HTERT RPE-1 (cell line): ENCODE results near the gene SULT1B1.

Source experiments
- in situ Hi-C: fragments of 300-500 bp; cut with MboI; formaldehyde crosslinking; loops from 4 replicates; pipeline ENCODE4 v1.14.3; 2020; ENCODE audit warnings: low sequenced_read_pairs

The SULT1B1 gene

DNA sequence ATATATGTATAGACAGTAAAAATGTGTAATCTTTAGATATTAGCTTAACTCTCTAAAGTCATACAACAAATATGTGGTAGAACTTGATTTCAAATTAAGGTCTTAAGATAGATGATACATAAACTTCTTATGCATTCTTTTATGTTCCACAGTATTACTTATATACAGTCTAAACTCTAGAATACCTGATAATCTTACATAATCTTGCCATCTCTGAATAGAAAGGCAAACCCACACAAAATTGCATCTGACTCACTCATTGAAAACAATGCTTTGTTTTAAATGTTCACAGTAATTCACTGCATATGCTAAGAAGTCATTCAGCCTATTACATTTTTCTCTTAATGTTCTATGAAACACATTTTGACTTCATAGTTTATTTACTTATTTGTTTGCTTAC lies 10.1 kb downstream of the SULT1B1 start:
- in situ Hi-C loops: no loop called here

DNA sequence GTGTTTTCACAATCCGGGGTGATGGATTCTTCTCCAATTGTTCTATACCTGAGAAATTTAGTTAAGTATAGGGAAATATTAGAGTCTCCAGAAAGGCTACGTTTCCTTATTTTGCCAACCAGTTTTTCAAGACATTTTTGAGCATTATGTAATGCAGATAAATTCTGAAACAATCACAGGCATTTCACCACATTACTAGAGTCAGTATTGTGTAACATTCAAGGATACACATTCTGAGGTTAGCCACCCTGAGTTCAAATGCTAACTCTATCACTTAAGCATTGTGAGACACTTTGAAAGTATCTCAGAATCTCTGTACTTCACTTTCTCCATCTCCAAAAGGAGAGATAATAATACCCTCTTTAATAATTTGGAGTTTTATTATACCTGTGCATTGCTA lies 10.6 kb downstream of the SULT1B1 start:
- in situ Hi-C loops: no loop called here

DNA sequence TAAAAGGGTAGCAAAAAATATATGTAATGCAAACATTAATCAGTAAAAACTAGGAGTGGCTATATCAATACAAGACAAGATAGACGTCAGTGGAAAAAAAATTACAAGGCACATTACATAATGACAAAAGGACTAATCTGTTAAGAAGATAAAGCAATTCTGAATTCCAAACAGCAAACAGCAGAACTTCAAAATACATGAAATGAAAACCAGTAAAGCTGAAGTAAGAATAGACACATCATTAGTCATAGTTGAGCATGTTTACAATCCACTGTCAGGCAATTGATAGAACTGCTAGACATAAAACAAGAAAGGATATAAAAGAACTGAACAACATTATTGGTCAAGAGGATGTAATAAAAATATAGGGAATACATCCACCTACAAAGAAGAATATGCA lies 12.2 kb downstream of the SULT1B1 start:
- in situ Hi-C loops: no loop called here

DNA sequence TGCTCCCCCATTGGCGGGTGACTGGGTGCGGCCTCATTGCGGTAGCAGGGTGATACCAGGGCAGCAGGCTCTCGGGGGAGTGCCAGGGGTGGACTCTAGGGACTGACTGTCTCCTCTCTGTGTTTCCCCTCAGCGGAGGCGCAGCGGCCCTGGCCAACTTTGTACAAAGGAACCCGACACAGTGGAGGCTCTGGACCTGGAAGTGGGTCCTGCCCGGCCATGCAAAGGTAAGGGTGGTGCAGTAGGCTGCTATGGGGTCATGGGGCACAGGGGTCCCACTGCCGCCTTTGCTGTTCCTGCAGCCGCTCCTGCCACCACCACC lies 16.3 kb downstream of the SULT1B1 start:
- in situ Hi-C loops: no loop called here

DNA sequence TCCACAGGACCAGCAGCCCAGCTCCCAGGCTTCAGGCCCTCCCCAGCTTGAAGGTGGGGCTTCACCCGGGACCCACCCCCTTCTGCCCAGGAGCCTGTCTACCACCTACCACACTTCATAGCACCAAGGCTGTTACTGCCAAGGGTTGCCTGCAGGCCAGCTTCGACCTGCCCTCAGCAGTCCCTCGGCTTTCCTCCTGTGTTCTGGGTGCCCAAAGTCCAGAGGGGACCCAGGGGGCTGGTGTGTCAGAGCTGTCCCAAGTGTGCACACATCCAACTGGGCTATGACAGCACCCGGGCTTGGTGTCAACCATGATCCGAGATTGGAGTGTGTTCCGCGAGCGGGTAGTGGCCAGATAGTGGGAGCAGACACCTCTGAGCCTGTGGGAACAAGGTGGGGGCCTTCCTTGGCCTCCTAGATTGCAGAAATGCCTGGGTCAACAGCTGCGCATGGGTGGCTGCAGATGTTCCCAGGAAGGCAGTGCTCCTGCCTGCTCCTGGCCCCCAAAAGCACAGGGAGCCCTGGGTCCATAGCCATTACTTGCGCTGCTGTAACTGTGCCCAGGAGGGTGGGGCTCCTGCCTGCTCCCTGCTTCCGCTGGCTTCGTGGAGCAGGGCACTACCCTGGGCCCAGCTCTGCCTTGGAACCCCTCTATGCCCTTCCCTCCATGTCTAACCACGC lies 16.8 kb downstream of the SULT1B1 start:
- in situ Hi-C loops: no loop called here

DNA sequence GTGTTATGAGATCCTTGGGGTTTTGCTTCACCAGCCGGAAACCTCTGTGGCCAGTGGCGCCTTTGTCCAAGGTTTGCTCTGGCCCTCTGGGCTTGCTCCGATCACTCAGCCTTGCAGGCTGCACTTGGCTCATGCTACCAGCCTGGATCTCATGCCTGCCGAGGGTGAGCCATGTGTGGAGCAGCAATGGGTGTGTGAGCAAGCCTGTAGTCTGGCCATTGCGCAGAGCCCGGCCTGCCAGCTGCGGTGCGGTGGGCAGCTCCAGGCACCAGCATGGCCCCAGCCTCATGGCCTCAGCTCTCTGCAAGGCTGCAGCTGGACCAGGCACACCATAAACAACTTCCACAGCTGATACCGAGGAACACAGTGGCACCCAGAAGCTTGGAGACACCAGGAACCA lies 17.8 kb downstream of the SULT1B1 start:
- in situ Hi-C loops: no loop called here

DNA sequence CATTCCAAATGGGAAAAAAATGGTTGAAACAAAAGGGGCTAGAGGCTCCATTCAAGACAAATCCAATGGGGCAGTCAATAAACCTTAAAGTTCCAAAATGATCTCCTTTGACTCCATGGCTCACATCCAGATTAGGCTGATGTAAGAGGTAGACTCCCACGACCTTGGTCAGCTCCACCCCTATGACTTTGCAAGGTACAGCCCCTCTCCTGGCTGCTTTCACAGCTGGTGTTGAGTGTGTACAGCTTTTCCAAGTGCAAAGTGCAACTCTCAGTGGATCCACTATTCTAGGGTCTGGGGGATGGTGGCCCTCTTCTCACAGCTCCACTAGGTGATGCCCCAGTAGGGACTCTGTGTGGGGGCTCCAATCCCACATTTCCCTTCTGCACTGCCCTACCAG lies 21.5 kb downstream of the SULT1B1 start:
- in situ Hi-C loops: no loop called here

DNA sequence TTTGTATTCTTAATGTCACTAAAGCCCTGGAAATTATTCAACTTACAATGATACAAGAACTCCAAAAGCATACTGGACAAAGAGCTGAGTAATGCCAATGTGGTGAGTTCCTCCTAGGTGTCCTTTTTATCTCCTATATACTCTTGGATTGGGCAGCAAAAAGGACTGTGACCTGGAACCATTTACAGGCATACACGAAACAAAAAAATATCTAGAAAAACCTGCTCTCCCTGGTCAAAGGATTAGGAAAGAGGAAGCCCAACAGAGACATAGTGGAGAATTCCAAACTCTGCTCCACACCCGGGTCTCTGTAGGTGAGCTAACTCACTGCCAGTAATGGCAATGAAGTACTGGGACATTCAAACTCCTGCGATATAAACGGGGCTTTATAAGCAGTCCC lies 25.3 kb downstream of the SULT1B1 start:
- in situ Hi-C loops: no loop called here

DNA sequence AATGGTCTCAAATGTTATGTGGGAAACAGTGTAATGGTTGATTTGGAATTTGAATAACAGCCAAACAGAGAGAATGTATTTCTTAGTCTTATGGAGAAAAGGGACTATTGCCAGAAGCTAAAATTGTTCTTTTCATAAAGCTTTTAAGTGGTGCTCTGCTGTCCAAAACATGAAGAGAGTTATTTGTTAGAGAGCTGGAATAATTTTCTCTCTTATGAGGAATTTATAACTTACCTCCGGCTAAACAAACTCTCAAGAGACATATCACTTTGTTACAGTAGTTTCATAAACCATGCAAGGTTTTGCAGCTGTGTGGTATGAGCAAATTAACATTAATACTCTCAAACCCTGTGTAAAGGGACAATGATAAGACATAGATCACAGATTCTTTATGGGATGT lies 28.6 kb downstream of the SULT1B1 start:
- in situ Hi-C loops: no loop called here

DNA sequence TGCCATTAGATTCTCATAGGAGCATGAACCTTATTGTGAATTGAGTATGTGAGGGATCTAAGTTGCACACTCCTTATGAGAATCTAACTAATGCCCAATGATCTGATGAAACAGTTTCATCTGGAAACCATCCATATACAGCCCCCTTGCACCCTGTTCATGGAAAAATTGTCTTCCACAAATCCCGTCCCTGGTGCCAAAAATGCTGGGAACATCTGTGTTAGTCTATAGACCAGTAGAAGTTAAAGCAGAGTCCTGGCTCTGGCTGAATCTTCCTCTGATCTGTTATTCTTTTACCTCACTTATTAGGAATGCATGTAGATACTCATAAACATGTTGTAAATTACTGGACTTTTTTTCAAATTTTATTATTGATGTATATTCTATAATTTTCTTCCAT lies 29.2 kb downstream of the SULT1B1 start:
- in situ Hi-C loops: no loop called here

DNA sequence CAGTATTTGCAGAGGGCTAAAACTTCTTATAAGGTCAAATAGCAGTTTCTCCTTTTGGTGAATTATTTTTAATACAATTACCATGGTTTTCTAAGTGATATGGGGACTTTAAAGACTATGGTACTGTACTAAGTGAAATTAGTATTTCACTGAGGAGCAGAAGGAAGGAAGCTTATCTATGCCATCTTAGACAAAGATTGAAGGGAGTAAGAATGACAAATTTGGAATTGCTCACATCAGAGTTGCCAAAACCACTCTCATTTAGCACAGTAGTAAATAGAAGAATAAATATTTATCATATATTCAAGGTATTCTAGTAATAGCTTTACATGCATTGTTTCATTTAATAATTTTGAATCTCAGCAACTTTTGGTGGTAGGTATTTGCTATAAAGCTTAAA lies 30.4 kb downstream of the SULT1B1 start:
- in situ Hi-C loops: no loop called here

DNA sequence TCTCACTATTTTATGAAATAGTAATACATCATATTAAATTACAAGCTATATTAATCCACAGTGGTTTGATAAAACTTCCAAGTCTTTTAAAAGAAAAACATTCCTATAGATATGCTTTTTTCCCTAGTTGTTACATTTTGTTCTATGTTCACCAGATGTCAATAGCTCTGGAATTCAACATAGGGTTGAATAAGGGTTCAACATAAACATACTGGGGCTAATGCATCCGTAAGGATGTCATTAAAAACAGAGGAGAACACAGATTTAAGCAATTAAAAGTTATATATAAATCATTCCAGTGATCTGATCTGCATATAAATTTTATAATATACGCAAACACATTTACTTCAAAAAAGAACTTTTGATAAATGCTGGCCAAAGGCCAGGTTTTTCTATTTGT lies 32.5 kb downstream of the SULT1B1 start:
- in situ Hi-C loops: no loop called here

DNA sequence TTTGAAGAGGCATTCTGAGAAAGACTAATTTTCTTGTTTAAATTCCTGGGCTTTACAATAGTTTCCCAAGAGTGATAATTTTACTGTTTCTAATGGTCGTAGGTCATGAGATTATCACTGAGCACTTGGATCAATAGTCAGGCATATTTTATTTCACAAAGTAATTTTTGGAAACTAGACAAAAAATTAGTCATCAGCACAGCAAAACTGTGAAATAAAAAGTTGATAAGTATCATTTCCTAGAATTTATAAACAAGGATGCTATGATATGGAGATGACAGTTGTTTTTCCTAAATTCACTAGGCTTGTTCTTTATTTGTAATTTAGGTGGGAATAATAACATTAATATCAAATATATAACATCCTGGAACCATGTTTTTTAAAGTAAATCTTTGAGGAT lies 33.0 kb downstream of the SULT1B1 start:
- in situ Hi-C loops: no loop called here

DNA sequence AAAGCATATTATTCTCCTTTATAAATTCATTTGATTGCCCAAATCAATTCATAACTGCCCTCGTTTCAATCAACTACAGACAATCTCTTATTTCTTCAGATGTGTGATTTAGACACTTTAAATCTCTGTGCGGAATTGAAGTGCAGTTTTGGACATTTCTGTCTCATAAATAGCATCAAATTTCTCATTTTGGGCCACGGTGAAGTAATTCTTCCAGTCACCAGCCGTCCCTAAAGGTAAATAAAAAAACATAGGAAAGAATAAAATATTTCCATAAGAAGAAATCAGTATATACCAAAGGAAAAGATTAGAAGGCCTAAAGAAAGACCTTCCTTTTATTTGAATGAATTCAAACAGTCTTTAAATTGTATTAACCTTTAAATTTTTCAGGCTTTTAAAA lies 33.4 kb downstream of the SULT1B1 start:
- in situ Hi-C loops: no loop called here

DNA sequence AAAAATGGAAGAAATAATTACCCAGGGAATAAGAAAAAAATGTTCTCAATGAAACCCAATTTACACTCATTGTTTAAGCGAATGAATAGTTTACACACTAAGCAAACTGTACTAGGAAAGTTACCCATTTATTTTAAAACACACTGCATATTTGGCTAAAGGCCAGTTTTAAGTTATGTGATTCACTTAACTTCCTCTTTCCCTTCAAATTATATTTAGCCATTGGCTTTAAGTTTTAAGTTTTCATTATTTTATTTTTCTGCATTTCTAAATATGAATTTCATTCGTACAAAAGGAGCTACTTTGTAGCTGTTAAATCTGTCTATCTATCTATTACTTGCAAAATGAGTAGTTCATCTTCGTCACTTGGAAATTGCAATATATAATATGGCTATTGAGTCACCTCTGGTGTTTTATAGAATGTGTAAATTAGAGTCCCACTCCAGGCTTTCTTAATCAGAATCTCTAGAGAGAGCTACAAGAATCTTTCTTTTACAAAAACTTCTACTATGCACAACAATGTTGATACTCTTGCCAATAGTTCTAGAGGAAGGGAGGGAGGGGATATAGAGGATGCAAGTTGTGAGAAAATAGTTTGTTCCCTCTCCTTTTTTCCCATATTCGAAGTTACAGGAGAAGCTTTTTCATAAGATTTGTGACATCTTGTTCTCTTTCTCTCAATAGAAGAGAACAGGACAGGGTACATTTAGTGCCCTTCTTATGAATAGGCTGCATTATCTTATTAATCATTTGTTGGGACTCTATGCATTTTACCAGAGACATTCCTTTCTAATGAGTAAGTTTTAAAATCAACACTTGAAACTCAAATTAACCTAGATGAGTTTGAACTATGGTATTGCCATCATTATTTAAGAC lies 41.8 kb downstream of the SULT1B1 start:
- in situ Hi-C loops: no loop called here

DNA sequence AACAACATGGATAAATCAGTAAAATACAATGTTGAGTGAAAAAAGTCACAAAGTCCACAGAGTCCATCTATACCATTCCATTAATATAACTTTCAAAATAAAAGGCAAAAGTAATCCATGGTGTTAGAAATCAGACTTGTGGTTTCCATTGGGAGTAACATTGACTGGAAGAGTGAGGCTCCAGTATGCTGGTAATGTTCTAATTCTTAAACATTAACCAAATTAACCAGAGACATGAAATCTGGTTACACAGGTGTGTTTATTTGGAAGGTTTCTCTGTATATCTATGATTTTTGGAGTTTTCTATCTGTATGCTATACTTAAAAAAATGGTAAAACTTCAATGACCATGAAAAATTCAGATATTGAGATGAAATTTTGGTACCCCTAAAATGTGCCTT lies 42.6 kb downstream of the SULT1B1 start:
- in situ Hi-C loops: no loop called here

DNA sequence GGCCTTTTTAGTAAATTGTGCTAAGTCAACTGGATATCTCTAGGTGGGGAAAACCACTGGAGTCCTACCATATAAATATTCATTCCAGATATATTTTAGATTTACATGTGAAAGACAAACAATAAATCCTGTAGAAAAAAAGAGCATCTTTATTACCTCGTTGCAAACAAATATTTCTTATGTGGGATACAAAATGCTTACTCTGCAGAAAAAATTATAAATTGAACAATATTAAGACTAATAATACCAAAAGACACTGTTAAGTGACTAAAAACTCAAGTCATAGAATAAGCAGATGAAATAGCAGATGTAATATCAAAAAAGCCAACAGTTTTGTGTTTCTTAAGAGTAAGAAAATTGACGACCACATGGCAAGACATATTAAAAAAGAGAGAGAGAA lies 43.8 kb downstream of the SULT1B1 start:
- in situ Hi-C loops: no loop called here

DNA sequence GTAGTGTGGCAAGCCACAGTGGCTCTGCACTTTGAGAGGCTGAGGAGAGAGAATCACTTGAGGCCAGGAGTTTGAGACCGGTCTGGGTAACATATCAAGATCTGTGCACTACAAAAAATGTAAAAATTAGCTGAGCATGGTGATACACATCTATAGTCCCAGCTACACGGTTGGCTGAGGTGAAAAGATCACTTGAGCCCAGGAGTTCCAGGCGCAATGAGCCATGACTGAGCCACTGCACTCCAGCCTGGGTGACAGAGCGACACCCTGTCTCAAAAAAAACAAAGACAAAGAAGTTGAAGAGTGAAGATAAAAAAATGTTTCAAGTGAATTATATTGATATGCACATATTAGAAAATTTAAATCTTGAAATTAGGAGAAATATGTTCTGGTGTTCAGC lies 46.3 kb downstream of the SULT1B1 start:
- in situ Hi-C loops: no loop called here

DNA sequence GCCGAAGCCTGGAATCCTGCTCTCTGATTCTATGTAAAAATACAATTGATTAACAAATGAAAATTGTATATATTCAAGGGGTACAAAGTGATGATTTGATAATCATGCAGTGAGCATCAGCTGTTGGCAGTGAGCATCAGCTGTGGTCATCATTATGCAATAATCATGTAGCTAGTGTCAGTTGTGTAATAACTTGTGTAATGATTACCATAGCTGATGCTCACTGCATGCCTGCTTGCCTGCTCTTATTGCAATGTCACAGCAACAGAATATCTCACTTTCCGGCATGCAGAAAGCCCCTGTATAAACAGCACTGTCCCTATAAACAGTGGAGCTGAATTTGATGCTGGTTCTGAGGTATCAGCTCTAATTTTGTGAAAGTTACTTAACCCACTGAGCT lies 46.8 kb downstream of the SULT1B1 start:
- in situ Hi-C loops: no loop called here

DNA sequence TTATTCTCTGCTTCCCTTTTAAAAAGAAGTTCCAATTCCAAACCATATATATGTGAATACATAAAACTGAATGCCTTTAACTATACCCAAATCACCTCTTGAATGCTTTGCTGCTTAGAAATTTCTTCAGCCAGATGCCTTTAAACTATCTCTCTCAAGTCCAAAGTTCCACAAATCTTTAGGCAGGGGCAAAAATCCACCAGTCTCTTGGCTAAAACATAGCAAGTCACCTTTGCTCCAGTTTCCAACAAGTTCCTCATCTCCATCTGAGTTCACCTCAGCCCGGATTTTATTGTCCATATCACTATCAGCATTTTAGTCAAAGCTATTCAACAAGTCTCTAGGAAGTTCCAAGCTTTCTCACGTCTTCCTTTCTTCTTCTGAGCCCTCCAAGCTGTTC lies 49.8 kb downstream of the SULT1B1 start:
- in situ Hi-C loops: no loop called here

DNA sequence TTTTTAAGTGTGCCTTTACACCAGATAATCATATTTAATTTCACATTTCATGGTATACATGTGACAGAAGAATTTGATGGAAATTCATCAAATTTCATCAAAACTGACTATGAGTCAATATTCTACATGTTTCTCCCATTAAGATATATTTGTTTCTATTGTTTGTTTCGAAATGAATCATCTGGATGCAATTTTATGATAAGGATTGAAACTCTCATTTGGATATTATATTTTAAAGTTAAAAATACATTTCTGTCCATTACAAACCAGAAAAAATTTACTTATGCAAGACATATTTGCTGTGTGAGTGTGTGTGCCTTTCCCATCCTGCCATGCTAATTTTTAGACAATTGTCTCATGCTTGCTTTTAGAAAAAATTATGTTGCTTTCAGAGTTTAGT lies 52.2 kb downstream of the SULT1B1 start:
- in situ Hi-C loops: no loop called here

DNA sequence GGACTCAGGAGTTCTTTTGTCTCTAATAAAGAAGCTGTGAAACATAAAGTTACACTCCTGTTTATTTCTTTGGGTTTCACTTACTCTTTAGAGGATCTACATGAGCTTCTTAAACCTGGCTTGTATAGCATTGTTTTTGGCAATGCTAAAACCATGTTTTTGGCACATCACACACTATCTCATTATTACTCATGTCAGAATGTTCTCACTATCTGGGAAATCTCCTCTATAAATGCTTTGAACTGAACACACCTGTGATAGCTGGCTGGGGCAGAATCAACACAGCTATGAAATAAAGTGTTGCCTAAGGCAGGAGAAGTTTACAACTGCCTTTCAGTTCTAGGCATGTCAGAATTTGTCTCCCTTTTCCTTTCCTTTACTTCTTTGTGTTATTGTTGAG lies 52.6 kb downstream of the SULT1B1 start:
- in situ Hi-C loops: no loop called here

DNA sequence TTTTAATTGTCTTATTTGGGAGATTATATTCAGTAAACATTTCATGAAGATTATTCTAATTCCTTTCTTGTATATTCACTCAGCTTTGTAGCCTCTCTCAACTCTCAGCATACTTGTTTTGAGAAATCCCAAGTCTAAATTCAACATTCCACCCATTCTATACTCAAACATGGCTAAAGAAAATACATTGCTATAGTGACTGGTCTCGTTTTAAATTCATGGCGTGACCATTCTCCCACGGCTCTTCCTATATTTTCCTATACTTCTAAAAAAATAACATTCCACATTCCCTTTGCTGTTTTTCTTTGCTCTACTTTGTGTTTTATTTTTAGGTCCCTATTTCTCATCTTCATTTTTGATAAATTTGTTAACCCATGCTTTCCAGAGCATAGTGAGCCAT lies 58.2 kb downstream of the SULT1B1 start:
- in situ Hi-C loops: no loop called here
